GM19372 (cell line): ENCODE results near the gene PLXNB1.

Source experiments
- ATAC-seq: cut with Tn5 transposase; IDR thresholded peaks from one replicate; pipeline ENCODE4 v1.9.1; 2021; ENCODE audit warnings: mild to moderate bottlenecking, low read depth, moderate library complexity; ENCODE audit not compliant: unreplicated experiment

The PLXNB1 gene

GRCh38 chr3:48419597-48419996 lies 10.3 kb downstream of the PLXNB1 start:
- ATAC-seq, result no peak

GRCh38 chr3:48419149-48419548 lies 10.7 kb downstream of the PLXNB1 start:
- ATAC-seq, result no peak

GRCh38 chr3:48418651-48419050 lies 11.2 kb downstream of the PLXNB1 start:
- no peak for ATAC-seq

GRCh38 chr3:48418140-48418539 lies 11.7 kb downstream of the PLXNB1 start:
- no peak for ATAC-seq

GRCh38 chr3:48417529-48418108 lies 12.3 kb downstream of the PLXNB1 start:
- no peak for ATAC-seq

- no peak for ATAC-seq
These were observed 13.3 kb downstream of the PLXNB1 start for GRCh38 chr3:48416546-48416945.

GRCh38 chr3:48416091-48416505 lies 13.8 kb downstream of the PLXNB1 start:
- no peak for ATAC-seq

- ATAC-seq, result no peak
These were observed 14.5 kb downstream of the PLXNB1 start for GRCh38 chr3:48415251-48415953.

GRCh38 chr3:48414376-48415250 lies 15.3 kb downstream of the PLXNB1 start:
- no peak for ATAC-seq

- no peak for ATAC-seq
These were observed 16.3 kb downstream of the PLXNB1 start for GRCh38 chr3:48413611-48414010.

GRCh38 chr3:48413086-48413485 lies 16.8 kb downstream of the PLXNB1 start:
- ATAC-seq, result no peak

- no peak for ATAC-seq
These were observed 17.4 kb downstream of the PLXNB1 start for GRCh38 chr3:48412375-48413001.

GRCh38 chr3:48411606-48412374 lies 18.1 kb downstream of the PLXNB1 start:
- ATAC-seq, result no peak

- no peak for ATAC-seq
These were observed 18.8 kb downstream of the PLXNB1 start for GRCh38 chr3:48411041-48411588.

- no peak for ATAC-seq
These were observed 19.5 kb downstream of the PLXNB1 start for GRCh38 chr3:48410205-48411040.

GRCh38 chr3:48409291-48410201 lies 20.3 kb downstream of the PLXNB1 start:
- no peak for ATAC-seq

GRCh38 chr3:48408823-48409281 lies 21.0 kb downstream of the PLXNB1 start:
- ATAC-seq, result no peak

GRCh38 chr3:48407542-48408099 lies 22.3 kb downstream of the PLXNB1 start:
- no peak for ATAC-seq
